Fibroblast of lung (primary cell): ENCODE measurements around the gene BPIFB3. TPM values are rescaled to one million over a fixed set of nuclear protein-coding genes. Genes with fewer than 3 reads are reported as not detected.

ENCODE experiments used
- DNase-seq, 2 donors: peaks; one replicate each; pipeline versions ENCODE4 v3.0.0 to v3.0.0-alpha.2; 2010; ENCODE audit warnings: low read depth in 2 of 2
- H2AFZ ChIP-seq: 2 replicates; pipeline ENCODE4 v1.5.1; 2012; ENCODE audit warnings: low read length, control low read depth, inconsistent platforms
- H3K27ac ChIP-seq: 2 replicates; pipeline ENCODE4 v1.5.1; 2011; ENCODE audit warnings: low read length, control low read depth; ENCODE audit not compliant: insufficient read depth
- H3K27me3 ChIP-seq: 2 replicates; pipeline ENCODE4 v1.5.1; 2011; ENCODE audit warnings: mild to moderate bottlenecking, low read length; ENCODE audit not compliant: control insufficient read depth, insufficient read depth
- H3K36me3 ChIP-seq: 2 replicates; pipeline ENCODE4 v1.5.1; 2011; ENCODE audit warnings: low read length; ENCODE audit not compliant: control insufficient read depth, insufficient read depth
- H3K4me1 ChIP-seq: 2 replicates; pipeline ENCODE4 v1.5.1; 2011; ENCODE audit warnings: low read length; ENCODE audit not compliant: control insufficient read depth, insufficient read depth; ENCODE audit errors: extremely low read depth
- H3K4me2 ChIP-seq: 2 replicates; pipeline ENCODE4 v1.5.1; 2011; ENCODE audit warnings: low read length, control low read depth; ENCODE audit not compliant: insufficient read depth; ENCODE audit errors: extremely low read depth
- H3K4me3 ChIP-seq, 4 experiments: fragments of 200-600 bp in 1 of 4; sonication (generic) in 1 of 4; replicated peaks in 1 of 4; 2 replicates each; pipeline ENCODE4 v1.5.1; 2011 to 2016; ENCODE audit warnings: low read length in 4 of 4, low read depth in 3 of 4, mild to moderate bottlenecking in 3 of 4, control low read depth in 2 of 4, inconsistent platforms in 1 of 4, mixed read lengths in 1 of 4; ENCODE audit not compliant: insufficient read depth in 1 of 4; ENCODE audit errors: control extremely low read depth in 1 of 4
- H3K79me2 ChIP-seq: 2 replicates; pipeline ENCODE4 v1.5.1; 2012; ENCODE audit warnings: mild to moderate bottlenecking, low read length, inconsistent platforms; ENCODE audit not compliant: control insufficient read depth, insufficient read depth
- H3K9ac ChIP-seq: 2 replicates; pipeline ENCODE4 v1.5.1; 2011; ENCODE audit warnings: mild to moderate bottlenecking, low read length, control low read depth; ENCODE audit not compliant: insufficient read depth
- H3K9me3 ChIP-seq: 2 replicates; pipeline ENCODE4 v1.5.1; 2012; ENCODE audit warnings: low read depth, low read length; ENCODE audit not compliant: control insufficient read depth, insufficient read depth
- H4K20me1 ChIP-seq: 2 replicates; pipeline ENCODE4 v1.5.1; 2011; ENCODE audit warnings: low read length; ENCODE audit not compliant: control insufficient read depth, insufficient read depth; ENCODE audit errors: extremely low read depth
- CTCF ChIP-seq, 2 donors: IDR thresholded peaks in 1 of 2; conservative IDR thresholded peaks in 1 of 2; 1 replicate in 1 of 2; 2 replicates in 1 of 2; pipeline ENCODE4 v1.5.1; 2011 to 2012; ENCODE audit warnings: low read length in 2 of 2, control low read depth in 1 of 2, inconsistent platforms in 1 of 2, low read depth in 1 of 2, mild to moderate bottlenecking in 1 of 2
- EZH2 ChIP-seq: IDR thresholded peaks from 2 replicates; pipeline ENCODE4 v1.5.1; 2012; ENCODE audit warnings: low read length, control low read depth, mild to moderate bottlenecking; ENCODE audit errors: missing control alignments
- polyA plus RNA-seq, 2 donors: library from polyadenylated mRNA; depleted of rRNA in 1 of 2; stranded (reverse) in 1 of 2; unstranded in 1 of 2; fragments of >200 nt; gene quantifications; 2 replicates each; pipeline ENCODE4 v1.2.1, GENCODE V29; 2011 to 2012; ENCODE audit warnings: missing spikeins in 1 of 2
- total RNA-seq: library from RNA; depleted of rRNA; stranded (reverse); fragments of >200 nt; gene quantifications from 2 replicates; pipeline ENCODE4 v1.2.1, GENCODE V29; 2014

BPIFB3 gene
- total and polyA plus RNA-seq, 2 donors (not counting 1 experiment from before 2014, with no cell fraction given): not detected

- H3K27me3 ChIP-seq: no peaks in the 10 kb centered on the region
- H2AFZ ChIP-seq: no peak overlapping the region
- no peak overlapping the region for H3K4me2 ChIP-seq
- no peak overlapping the region for H3K9ac ChIP-seq
- no peak overlapping the region for H3K4me3 ChIP-seq
- H3K27ac ChIP-seq: no peak overlapping the region
- H4K20me1 ChIP-seq: no peaks in the 10 kb centered on the region
- no peak for TF ChIP-seq EZH2
- TF ChIP-seq CTCF (conservative IDR thresholded peaks at IDR 0.05 in 1 of 2, IDR thresholded peaks at IDR 0.05 in 1 of 2; ENCODE audit: low read depth in 1 of 2, low read length in 2 of 2): no peak
- no peaks in the 10 kb centered on the region for H3K79me2 ChIP-seq
- DNase-seq: no peak
- no peaks in the 10 kb centered on the region for H3K36me3 ChIP-seq
- H3K9me3 ChIP-seq: no peaks in the 10 kb centered on the region
- no peaks in the 10 kb centered on the region for H3K4me1 ChIP-seq
These were observed 7.3 kb upstream of the BPIFB3 start for GRCh38 chr20:33046412-33046811.

- TF ChIP-seq EZH2 (no peak), CTCF (conservative IDR thresholded peaks at IDR 0.05 in 1 of 2, IDR thresholded peaks at IDR 0.05 in 1 of 2; ENCODE audit: low read depth in 1 of 2, low read length in 2 of 2) (no peak)
- no peak overlapping the region for H3K27ac ChIP-seq
- H3K36me3 ChIP-seq: no peaks in the 10 kb centered on the region
- H2AFZ ChIP-seq: no peak overlapping the region
- no peaks in the 10 kb centered on the region for H3K27me3 ChIP-seq
- H3K4me2 ChIP-seq: no peak overlapping the region
- no peaks in the 10 kb centered on the region for H3K79me2 ChIP-seq
- no peaks in the 10 kb centered on the region for H3K9me3 ChIP-seq
- no peaks in the 10 kb centered on the region for H3K4me1 ChIP-seq
- DNase-seq: no peak
- H3K9ac ChIP-seq: no peak overlapping the region
- no peaks in the 10 kb centered on the region for H4K20me1 ChIP-seq
- H3K4me3 ChIP-seq: no peak overlapping the region
These were observed 2.4 kb upstream of the BPIFB3 start for GRCh38 chr20:33051333-33051732.

- H2AFZ ChIP-seq: no peak overlapping the region
- no peak overlapping the region for H3K9ac ChIP-seq
- TF ChIP-seq CTCF (conservative IDR thresholded peaks at IDR 0.05 in 1 of 2, IDR thresholded peaks at IDR 0.05 in 1 of 2; ENCODE audit: low read depth in 1 of 2, low read length in 2 of 2) (no peak), EZH2 (no peak)
- no peaks in the 10 kb centered on the region for H4K20me1 ChIP-seq
- no peaks in the 10 kb centered on the region for H3K79me2 ChIP-seq
- no peaks in the 10 kb centered on the region for H3K36me3 ChIP-seq
- H3K4me1 ChIP-seq: no peaks in the 10 kb centered on the region
- H3K4me3 ChIP-seq: no peak overlapping the region
- no peak overlapping the region for H3K27ac ChIP-seq
- no peak overlapping the region for H3K4me2 ChIP-seq
- H3K27me3 ChIP-seq: no peaks in the 10 kb centered on the region
- DNase-seq: no peak
- no peaks in the 10 kb centered on the region for H3K9me3 ChIP-seq
These were observed 678 bp downstream of the BPIFB3 start for GRCh38 chr20:33054381-33054780.
